HepG2 (cell line): ENCODE results near the gene NTMT2. TPM values are rescaled to one million over a fixed set of nuclear protein-coding genes. Genes with fewer than 3 reads are reported as not detected.

ENCODE experiments used
- ATAC-seq: fragments of 200-7000 bp; cut with Tn5 transposase; 3 replicates; pipeline ENCODE4 v1.9.1; 2020; ENCODE audit warnings: mild to moderate bottlenecking, moderate library complexity
- Bru-seq: library from RNA; stranded (reverse); fragments of 400-500 nt; gene quantifications from one replicate; lab custom pipeline; 2021; lab: Mats Ljungman, UMichigan
- BruChase-seq, 2 experiments: library from RNA; stranded (reverse); fragments of 400-500 nt; gene quantifications; one replicate each; lab custom pipeline; 2021; lab: Mats Ljungman, UMichigan
- BruUV-seq: library from RNA; stranded (reverse); fragments of 400-500 nt; replicated peaks from 2 replicates; lab custom pipeline; 2021; lab: Mats Ljungman, UMichigan
- CTCF ChIA-PET: fragments of 300-600 bp; formaldehyde crosslinking; extraction: SDS; loops from one replicate; lab custom pipeline; 2021; ENCODE audit warnings: low total read pairs, inconsistent platforms, low intra/inter-chr PET ratio; lab: Yijun Ruan, JAX
- POLR2A ChIA-PET: fragments of 350-600 bp; sonication (Branson Sonifier 250); formaldehyde crosslinking; loops from one replicate; lab custom pipeline; 2020; ENCODE audit warnings: antibody characterized with exemption, inconsistent platforms; lab: Yijun Ruan, JAX
- DNase-seq: peaks from one replicate; pipeline ENCODE4 v3.0.0-alpha.2; 2015; ENCODE audit warnings: low spot score
- FAIRE-seq: peaks from 3 replicates; lab custom pipeline; 2011; peaks lifted over from hg19 to GRCh38; lab: Jason Lieb, UNC
- H2AFZ ChIP-seq: one replicate; pipeline ENCODE4 v1.6.1; 2011; ENCODE audit warnings: low read length, inconsistent platforms
- H3K27ac ChIP-seq: fragments of 300-600 bp; 3 replicates; pipeline ENCODE4 v1.8.0; 2011; ENCODE audit warnings: mixed run types, mild to moderate bottlenecking, mixed read lengths, low read length, inconsistent platforms; ENCODE audit not compliant: insufficient read depth; ENCODE audit errors: extremely low read length
- H3K27me3 ChIP-seq, 2 experiments: fragments of 200-600 bp in 1 of 2; 2 replicates in 1 of 2; 3 replicates in 1 of 2; pipeline versions ENCODE4 v1.6.0 to v1.8.0; 2011; ENCODE audit warnings: low read length in 2 of 2, mild to moderate bottlenecking in 2 of 2, moderate library complexity in 2 of 2, inconsistent platforms in 1 of 2; ENCODE audit not compliant: insufficient read depth in 2 of 2, control insufficient read depth in 1 of 2
- H3K36me3 ChIP-seq, 2 experiments: fragments of 200-600 bp in 1 of 2; replicated peaks in 1 of 2; 2 replicates in 1 of 2; 3 replicates in 1 of 2; pipeline versions ENCODE4 v1.5.1 to v1.8.0; 2011; ENCODE audit warnings: low read length in 2 of 2, inconsistent platforms in 1 of 2; ENCODE audit not compliant: insufficient read depth in 2 of 2, control insufficient read depth in 1 of 2
- H3K4me1 ChIP-seq: 2 replicates; pipeline ENCODE4 v1.5.1; 2012; ENCODE audit warnings: low read length, inconsistent platforms; ENCODE audit not compliant: insufficient read depth
- H3K4me2 ChIP-seq: 2 replicates; pipeline ENCODE4 v1.6.0; 2011; ENCODE audit warnings: low read depth, low read length, inconsistent platforms
- H3K4me3 ChIP-seq, 3 experiments: fragments of 200-600 bp in 1 of 3; sonication (generic), shearing (Covaris generic) in 1 of 3; replicated peaks in 1 of 3; 2 replicates each; pipeline ENCODE4 v1.5.1; 2011 to 2016; ENCODE audit warnings: low read length in 3 of 3, inconsistent platforms in 2 of 3, low read depth in 2 of 3, mild to moderate bottlenecking in 2 of 3, control low read depth in 1 of 3, mixed read lengths in 1 of 3; ENCODE audit not compliant: insufficient read depth in 1 of 3
- H3K79me2 ChIP-seq: one replicate; pipeline ENCODE4 v1.6.1; 2011; ENCODE audit warnings: low read length, inconsistent platforms; ENCODE audit not compliant: insufficient read depth
- H3K9ac ChIP-seq: 2 replicates; pipeline ENCODE4 v1.6.0; 2011; ENCODE audit warnings: mild to moderate bottlenecking, low read depth, low read length, inconsistent platforms; ENCODE audit not compliant: insufficient read depth
- H3K9me3 ChIP-seq: 2 replicates; pipeline ENCODE4 v1.5.1; 2012; ENCODE audit warnings: mild to moderate bottlenecking, low read length
- H4K20me1 ChIP-seq: 2 replicates; pipeline ENCODE4 v1.6.0; 2011; ENCODE audit warnings: inconsistent platforms, mild to moderate bottlenecking, low read length, moderate library complexity; ENCODE audit not compliant: insufficient read depth
- RNF219 ChIP-seq: sonication (generic); formaldehyde crosslinking; IDR thresholded peaks from 2 replicates; pipeline ENCODE4 v1.5.0; 2020; ENCODE audit warnings: mild to moderate bottlenecking, missing genetic modification reagents
- RXRB ChIP-seq: IDR thresholded peaks from 2 replicates; pipeline ENCODE4 v1.6.1; 2016; ENCODE audit warnings: borderline replicate concordance, missing genetic modification reagents, missing compliant biosample characterization
- ZBTB2 ChIP-seq: sonication (generic); formaldehyde crosslinking; IDR thresholded peaks from 2 replicates; pipeline ENCODE4 v1.8.0; 2022; ENCODE audit warnings: low read depth, missing genetic modification reagents
- ZNF572 ChIP-seq: sonication (generic); formaldehyde crosslinking; IDR thresholded peaks from 2 replicates; pipeline ENCODE4 v1.5.1; 2020; ENCODE audit warnings: mild to moderate bottlenecking, missing genetic modification reagents
- WGBS: methylation state at CpG from one replicate; pipeline ENCODE4 v1.1.6; 2017; ENCODE audit warnings: low lambda C conversion rate; 5-methylcytosine and 5-hydroxymethylcytosine counted together
- in situ Hi-C: cut with HindIII; loops from 2 replicates; pipeline ENCODE4 v1.10.0; 2017; ENCODE audit warnings: low pct_unique_long_range_greater_than_20kb; ENCODE audit not compliant: extremely low pct_ligation_motif_present
- intact Hi-C: fragments of 100-400 bp; cut with micrococcal nuclease; formaldehyde crosslinking; loops from one replicate; pipeline ENCODE4 v1.10.0; 2022; ENCODE audit not compliant: unreplicated experiment
- long read RNA-seq, 2 experiments: library from RNA in 1 of 2; library from polyadenylated mRNA in 1 of 2; stranded (forward) in 1 of 2; unstranded in 1 of 2; transcript quantifications; one replicate each; pipeline ENCODE4 v2.0.0, GENCODE V29; 2019 to 2022
- polyA minus RNA-seq, 3 experiments: library from RNA; depleted of rRNA, polyadenylated mRNA; stranded (reverse); fragments of >200 nt; gene quantifications; 2 replicates each; pipeline ENCODE4 v1.2.3, GENCODE V29; 2011; ENCODE audit warnings: low replicate concordance in 1 of 3
- polyA plus RNA-seq, 8 experiments: library from polyadenylated mRNA; depleted of rRNA in 3 of 8; stranded (reverse) in 7 of 8; unstranded in 1 of 8; fragments of >200 nt; fragmentation: Illumina TruSeq in 4 of 8; extraction: Trizol in 4 of 8; gene quantifications; 2 replicates each; pipeline versions ENCODE4 v1.2.1 to v1.2.3, GENCODE V29; 2011 to 2016; ENCODE audit warnings: low read depth in 4 of 8, missing spikeins in 1 of 8, mixed read lengths in 1 of 8; ENCODE audit not compliant: insufficient read depth in 1 of 8
- total RNA-seq, 5 experiments: library from RNA; depleted of rRNA; stranded (reverse); fragments of >200 nt; fragmentation: Illumina TruSeq; extraction: Trizol; gene quantifications; 2 replicates each; pipeline ENCODE4 v1.2.3, GENCODE V29; 2016; ENCODE audit warnings: low read depth in 1 of 5

NTMT2 gene
- not detected in 2 replicates for total RNA-seq (2016; rRNA removed; fragmentation: Illumina TruSeq; extraction: Trizol)
- not detected in 2 replicates for total RNA-seq (2016; cell fraction: cytosol; rRNA removed; fragmentation: Illumina TruSeq; extraction: Trizol; ENCODE audit: low read depth)
- total RNA-seq (2016; cell fraction: insoluble cytoplasmic fraction; rRNA removed; fragmentation: Illumina TruSeq; extraction: Trizol), result not detected in 2 replicates
- total RNA-seq (2016; cell fraction: membrane; rRNA removed; fragmentation: Illumina TruSeq; extraction: Trizol), result not detected in 2 replicates
- total RNA-seq (2016; cell fraction: nucleus; rRNA removed; fragmentation: Illumina TruSeq; extraction: Trizol), result not detected in 2 replicates
- not detected in 2 replicates for polyA plus RNA-seq (2011; rRNA removed)
- polyA plus RNA-seq (2011; cell fraction: cytosol; rRNA removed), result 0.05 TPM in 1 of 2 replicates, not detected in the other
- not detected in 2 replicates for polyA plus RNA-seq (2011; cell fraction: nucleus; rRNA removed)
- polyA plus RNA-seq (2012), result not detected in 2 replicates
- polyA plus RNA-seq (2016; cell fraction: cytosol; fragmentation: Illumina TruSeq; extraction: Trizol; ENCODE audit: low read depth), result not detected in 2 replicates
- not detected in 2 replicates for polyA plus RNA-seq (2016; cell fraction: insoluble cytoplasmic fraction; fragmentation: Illumina TruSeq; extraction: Trizol; ENCODE audit: low read depth)
- polyA plus RNA-seq (2016; cell fraction: membrane; fragmentation: Illumina TruSeq; extraction: Trizol; ENCODE audit: low read depth), result not detected in 2 replicates
- not detected in 2 replicates for polyA plus RNA-seq (2016; cell fraction: nucleus; fragmentation: Illumina TruSeq; extraction: Trizol; ENCODE audit: insufficient read depth, low read depth)
- not detected in 2 replicates for polyA minus RNA-seq (2011; rRNA and poly(A)+ RNA removed; ENCODE audit: low replicate concordance)
- not detected in 2 replicates for polyA minus RNA-seq (2011; cell fraction: cytosol; rRNA and poly(A)+ RNA removed)
- not detected in 2 replicates for polyA minus RNA-seq (2011; cell fraction: nucleus; rRNA and poly(A)+ RNA removed)
- percentile 5 among the genes with signal in this experiment for Bru-seq, nascent RNA
- percentile 5 among the genes with signal in this experiment for BruChase-seq, experiment 1, labeled RNA remaining after a 6-hour chase
- BruChase-seq, experiment 2, labeled RNA remaining after a 2-hour chase, result percentile 11 among the genes with signal in this experiment
- long read RNA-seq, experiment 1, result 0 reads
- long read RNA-seq, experiment 2, result 0 reads

- H3K9ac ChIP-seq, result no peak within 1 kb of the TSS
- no peaks in the 10 kb centered on the region for H3K36me3 ChIP-seq
- TF ChIP-seq RXRB (CRISPR knock-in tag) (no peak), ZBTB2 (no peak), RNF219 (CRISPR knock-in tag) (no peak), ZNF572 (CRISPR knock-in tag) (no peak)
- intact Hi-C loops, result no loop called here
- BruUV-seq, result no TSS peak
- no peaks in the 10 kb centered on the region for H3K9me3 ChIP-seq
- H4K20me1 ChIP-seq, result no peaks in the 10 kb centered on the region
- H2AFZ ChIP-seq, result no peak within 1 kb of the TSS
- in situ Hi-C loops, result no loop called here
- no peak within 1 kb of the TSS for H3K4me2 ChIP-seq
- no peak for ATAC-seq
- FAIRE-seq, result no peak
- H3K27me3 ChIP-seq, result no peaks in the 10 kb centered on the region
- peak; percentile 1 for DNase-seq
- H3K4me1 ChIP-seq, result no peaks in the 10 kb centered on the region
- no peak within 1 kb of the TSS for H3K4me3 ChIP-seq
- WGBS, result 15% methylated on average over 6 of the region's 8 CpGs
- H3K79me2 ChIP-seq, result no peaks in the 10 kb centered on the region
- H3K27ac ChIP-seq, result no peak within 1 kb of the TSS
- POLR2A ChIA-PET, result no interaction called here
- CTCF ChIA-PET, result no interaction called here
Measured at GRCh38 chr1:170145770-170146676, at the start of gene NTMT2. Gene NTMT2, plus strand, starts transcription at chr1:170145959. Its CDS starts 149 bp downstream, at chr1:170146108.
